ENCODE results near the gene EPN3.

DNA sequence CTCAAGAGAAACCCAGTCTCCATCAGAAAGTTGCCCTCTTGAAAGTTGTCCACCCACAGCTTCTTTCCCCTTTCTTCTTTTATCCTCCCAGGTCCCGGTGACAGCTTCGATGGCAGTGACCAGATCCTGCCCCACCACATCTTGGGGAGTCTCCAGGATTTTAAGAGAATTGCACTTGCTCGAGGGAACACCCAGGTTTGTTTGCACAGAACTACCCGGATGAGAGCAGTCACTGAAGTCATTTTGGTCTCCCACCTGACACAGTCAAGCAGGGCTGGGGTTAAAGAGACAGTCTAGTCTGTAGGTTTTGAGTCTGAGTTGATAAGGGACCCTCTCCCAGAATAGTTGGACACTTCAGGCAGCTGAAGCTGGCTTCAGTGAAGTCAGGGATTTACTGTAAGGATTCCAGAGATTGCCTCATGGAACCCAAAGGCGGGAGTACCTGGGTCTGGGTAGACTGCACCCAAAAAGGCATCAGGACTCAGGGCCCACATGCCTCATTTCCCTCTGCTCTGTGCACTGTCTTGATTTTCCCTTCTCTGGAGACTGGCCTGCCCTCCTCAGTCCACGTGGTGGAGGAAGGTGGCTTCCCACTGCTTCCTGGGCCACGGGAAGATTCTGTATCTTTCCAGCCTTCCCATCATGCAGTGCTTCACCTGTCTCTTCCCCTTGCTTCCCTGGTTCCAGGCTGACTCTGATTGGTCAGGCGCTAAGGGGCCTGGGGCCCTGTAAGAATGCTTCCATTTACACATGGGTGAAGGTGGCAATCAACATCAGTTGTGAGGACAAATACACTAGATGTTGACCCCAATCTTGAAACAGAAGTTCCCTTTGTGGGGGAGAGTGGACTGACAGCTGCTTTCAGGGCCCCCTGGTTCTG is 14.8 kb upstream of the EPN3 start:
- TF ChIP-seq, protein P1, sequence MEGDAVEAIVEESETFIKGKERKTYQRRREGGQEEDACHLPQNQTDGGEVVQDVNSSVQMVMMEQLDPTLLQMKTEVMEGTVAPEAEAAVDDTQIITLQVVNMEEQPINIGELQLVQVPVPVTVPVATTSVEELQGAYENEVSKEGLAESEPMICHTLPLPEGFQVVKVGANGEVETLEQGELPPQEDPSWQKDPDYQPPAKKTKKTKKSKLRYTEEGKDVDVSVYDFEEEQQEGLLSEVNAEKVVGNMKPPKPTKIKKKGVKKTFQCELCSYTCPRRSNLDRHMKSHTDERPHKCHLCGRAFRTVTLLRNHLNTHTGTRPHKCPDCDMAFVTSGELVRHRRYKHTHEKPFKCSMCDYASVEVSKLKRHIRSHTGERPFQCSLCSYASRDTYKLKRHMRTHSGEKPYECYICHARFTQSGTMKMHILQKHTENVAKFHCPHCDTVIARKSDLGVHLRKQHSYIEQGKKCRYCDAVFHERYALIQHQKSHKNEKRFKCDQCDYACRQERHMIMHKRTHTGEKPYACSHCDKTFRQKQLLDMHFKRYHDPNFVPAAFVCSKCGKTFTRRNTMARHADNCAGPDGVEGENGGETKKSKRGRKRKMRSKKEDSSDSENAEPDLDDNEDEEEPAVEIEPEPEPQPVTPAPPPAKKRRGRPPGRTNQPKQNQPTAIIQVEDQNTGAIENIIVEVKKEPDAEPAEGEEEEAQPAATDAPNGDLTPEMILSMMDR (conservative IDR thresholded peaks at IDR 0.05; ENCODE audit: low read depth in 2 of 2): no peak
- TF ChIP-seq EZH2 (IDR thresholded peaks at IDR 0.05; ENCODE audit: low read depth, unreplicated experiment) (no peak), CREB1 (CRISPR knock-in tag; IDR thresholded peaks at IDR 0.05; ENCODE audit: low read depth) (no peak)
